Motor neuron (in vitro differentiated cells): ENCODE results near the gene SEPHS1. TPM values are rescaled to one million over a fixed set of nuclear protein-coding genes. Genes with fewer than 3 reads are reported as not detected.
A peak's percentile ranks its signal among the peaks of the same experiment; 100 is the strongest.

ENCODE experiments used
- ATAC-seq, 8 experiments: fragments of 200-7000 bp; cut with Tn5 transposase; replicated peaks in 6 of 8; 2 replicates each; pipeline ENCODE4 v1.8.0; 2021; ENCODE audit warnings: mild to moderate bottlenecking in 8 of 8, moderate library complexity in 8 of 8
- H3K27ac ChIP-seq, 2 donors: fragments of 250-450 bp; sonication (Bioruptor Pico); 2 replicates each; pipeline ENCODE4 v1.9.0; 2021; ENCODE audit warnings: antibody characterized with exemption in 2 of 2, mild to moderate bottlenecking in 2 of 2, moderate library complexity in 1 of 2
- H3K4me1 ChIP-seq, 2 donors: fragments of 250-450 bp; sonication (Bioruptor Pico); replicated peaks in 1 of 2; 2 replicates each; pipeline ENCODE4 v1.6.1; 2021; ENCODE audit warnings: antibody characterized with exemption in 2 of 2, mild to moderate bottlenecking in 2 of 2, moderate library complexity in 1 of 2
- H3K4me3 ChIP-seq, 5 donors: fragments of 250-450 bp; sonication (Bioruptor Pico); 2 replicates each; pipeline ENCODE4 v1.9.0; 2021; ENCODE audit warnings: antibody characterized with exemption in 5 of 5, mild to moderate bottlenecking in 5 of 5, moderate library complexity in 4 of 5
- WGBS, 10 experiments: fragments of 450-650 bp; shearing (Covaris generic); methylation state at CpG; one replicate each; pipeline ENCODE4 v1.0.0; 2022; 5-methylcytosine and 5-hydroxymethylcytosine counted together
- in situ Hi-C, 9 experiments: fragments of 400-800 bp; cut with MboI; loops; one replicate each; pipeline ENCODE4 v1.15.0; 2021; ENCODE audit warnings: low sequenced_read_pairs in 9 of 9, low pct_unique_long_range_greater_than_20kb in 2 of 9; ENCODE audit not compliant: unreplicated experiment in 9 of 9
- total RNA-seq, 8 experiments: library from RNA; unstranded; fragments of 300-600 nt; gene quantifications; 2 replicates each; pipeline versions ENCODE4 v1.2.3 to v1.2.4, GENCODE V29; 2022

Gene SEPHS1
- total RNA-seq, 8 experiments from 2014 or later, result 19.7 to 93.3 (median 42.9) TPM

DNA sequence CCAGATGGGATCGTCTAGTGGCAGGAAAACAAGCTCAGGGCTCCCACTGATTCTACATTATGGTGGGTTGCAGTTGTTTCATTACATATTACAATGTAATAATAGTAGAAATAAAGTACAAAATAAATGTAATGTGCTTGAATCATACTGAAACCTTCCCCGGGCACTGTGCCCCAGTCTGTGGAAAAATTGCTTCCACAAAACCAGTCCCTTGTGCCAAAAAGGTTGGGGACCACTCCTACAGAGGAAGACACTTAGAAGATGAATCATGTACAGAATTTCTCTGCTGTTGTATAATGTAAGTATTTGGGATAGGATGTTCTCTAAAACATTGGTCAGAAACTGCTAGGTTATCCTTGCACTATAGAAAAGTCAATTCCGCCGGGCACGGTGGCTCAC lies 36.9 kb downstream of the SEPHS1 start:
- no peak for ATAC-seq
- H3K4me1 ChIP-seq, result no peaks in the 10 kb centered on the region
- H3K27ac ChIP-seq, result no peak overlapping the region
- in situ Hi-C loops, result loop anchor here in 1 of 9 experiments (25.0 kb wide), 1 partner anchor 149 kb away; the partner anchor contains the start of gene MCM10
- WGBS, 10 experiments, result 0 to 100% (median 83%) methylated on average over 1 to 5 of the region's 5 CpGs; no CpG with 5 or more reads in 4 of the 10 experiments
- H3K4me3 ChIP-seq, result no peak overlapping the region

DNA sequence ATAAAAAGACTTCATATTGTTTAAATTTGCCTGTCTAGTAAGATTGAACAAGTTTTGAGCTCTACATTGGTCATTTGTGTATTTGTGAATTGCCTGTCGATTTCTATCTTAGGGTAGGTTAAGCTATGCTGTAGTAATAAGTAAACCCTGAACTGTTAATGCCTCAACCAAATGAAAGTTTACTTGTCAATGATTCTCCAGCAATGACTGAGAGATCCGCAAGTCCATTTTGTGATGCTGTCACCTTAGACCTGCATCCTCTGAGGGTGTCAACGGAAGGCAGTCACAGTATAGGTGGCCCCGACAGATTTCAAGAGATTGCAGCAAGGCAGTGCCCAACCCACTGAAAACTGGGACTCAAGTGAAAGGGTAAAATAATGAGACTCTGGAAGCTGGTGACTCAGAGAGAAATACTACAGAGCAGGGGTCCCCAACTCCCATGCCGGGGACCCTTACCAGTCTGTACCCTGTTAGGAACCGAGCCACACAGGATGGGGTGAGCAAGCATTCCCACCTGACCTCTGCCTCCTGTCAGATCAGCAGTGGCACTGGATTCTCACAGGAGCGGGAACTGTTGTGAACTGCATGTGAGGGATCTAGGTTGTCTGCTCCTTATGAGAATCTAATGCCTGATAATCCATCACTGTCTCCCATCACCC lies 37.4 kb downstream of the SEPHS1 start:
- in situ Hi-C loops, result loop anchor here in 1 of 9 experiments (25.0 kb wide), 1 partner anchor 148 kb away; the partner anchor contains the start of gene MCM10
- no peak overlapping the region for H3K27ac ChIP-seq
- WGBS, 10 experiments, result 68 to 100% (median 90%) methylated on average over 1 to 6 of the region's 7 CpGs; no CpG with 5 or more reads in 2 of the 10 experiments
- peak in 3 of 8 experiments; percentile 42 to 43 (median 43) for ATAC-seq
- no peak overlapping the region for H3K4me3 ChIP-seq
- H3K4me1 ChIP-seq, result no peaks in the 10 kb centered on the region

DNA sequence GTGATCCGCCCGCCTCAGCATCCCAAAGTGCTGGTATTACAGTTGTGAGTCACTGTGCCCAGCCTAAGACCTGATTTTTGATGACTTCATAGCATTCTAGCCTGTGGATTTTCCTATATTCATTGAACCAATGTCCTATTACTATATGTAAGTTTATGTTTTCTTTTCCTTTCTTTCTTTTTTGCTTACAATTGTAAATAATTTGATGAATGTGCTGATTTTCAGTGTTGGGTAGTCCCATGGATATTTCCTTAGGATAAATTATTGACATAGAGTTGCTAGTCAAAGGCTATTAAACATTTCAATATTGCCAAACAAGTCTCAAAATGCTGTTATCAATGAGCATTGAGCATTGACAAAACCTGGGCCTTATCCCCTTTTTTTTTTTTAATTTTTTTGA lies 38.3 kb downstream of the SEPHS1 start:
- no peak for ATAC-seq
- in situ Hi-C loops, result loop anchor here in 3 of 9 experiments (10.0 to 25.0 kb wide), 2 partner anchors 145 to 147 kb away; partner anchors contain the start of gene MCM10 (in 3 of the 3)
- Histone ChIP-seq H3K4me1 (no peaks in the 10 kb centered on the region), H3K27ac (no peak overlapping the region), H3K4me3 (no peak overlapping the region)
- WGBS, 10 experiments, result 100% methylated on average over 1 to 2 of the region's 2 CpGs; no CpG with 5 or more reads in 6 of the 10 experiments

DNA sequence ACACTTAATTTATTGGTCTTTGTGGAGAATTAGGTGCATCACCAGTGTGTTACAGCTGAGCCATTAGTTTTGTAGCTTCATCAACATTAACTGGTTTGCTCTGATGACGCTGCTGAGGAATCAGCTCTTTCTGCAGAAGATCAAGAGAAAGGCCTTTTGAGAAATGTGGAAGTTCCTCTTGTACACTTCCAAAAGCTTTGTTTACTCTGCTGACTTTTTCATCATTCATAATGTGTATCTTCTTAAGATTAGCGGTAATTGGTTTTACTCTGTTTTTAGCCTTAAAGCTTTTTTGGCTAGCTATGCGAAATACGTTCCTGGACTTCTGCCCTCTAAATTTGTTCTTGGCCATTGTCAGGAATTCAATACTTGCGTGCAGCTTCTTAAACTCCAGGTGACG lies 40.0 kb downstream of the SEPHS1 start:
- 53 to 100% (median 99%) methylated on average over 2 to 6 of the region's 6 CpGs for WGBS, 10 experiments
- Histone ChIP-seq H3K4me3 (no peak overlapping the region), H3K27ac (no peak overlapping the region), H3K4me1 (no peaks in the 10 kb centered on the region)
- in situ Hi-C loops, result loop anchor here in 3 of 9 experiments (10.0 to 25.0 kb wide), 2 partner anchors 143 to 146 kb away; partner anchors contain the start of gene MCM10 (in 3 of the 3)
- no peak for ATAC-seq

DNA sequence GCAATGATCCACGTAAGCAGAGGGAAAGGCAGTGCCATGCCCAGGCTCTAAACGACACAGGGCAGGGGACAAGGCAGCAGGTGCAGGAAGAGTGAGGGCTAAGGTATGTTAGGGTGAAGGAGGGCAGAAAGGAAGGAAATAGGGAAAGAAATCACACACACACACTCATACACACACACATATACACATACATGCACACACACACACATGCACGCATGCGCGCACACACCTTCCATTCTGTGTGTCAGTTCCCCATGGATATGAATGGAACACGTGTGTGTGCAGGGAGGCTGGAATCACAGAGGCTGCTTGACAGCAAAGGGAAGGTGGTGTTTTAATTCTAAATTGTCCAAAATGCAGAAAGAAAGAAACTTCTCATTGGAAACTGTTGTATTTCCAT lies 42.0 kb downstream of the SEPHS1 start:
- in situ Hi-C loops, result loop anchor here in 3 of 9 experiments (10.0 to 25.0 kb wide), 2 partner anchors 141 to 144 kb away; partner anchors contain the start of gene MCM10 (in 3 of the 3)
- Histone ChIP-seq H3K4me1 (peaks cover 6 to 7% of the 10 kb centered on the region in 2 donors), H3K27ac (no peak overlapping the region), H3K4me3 (no peak overlapping the region)
- WGBS, 10 experiments, result 40 to 100% (median 88%) methylated on average over 1 to 5 of the region's 6 CpGs; no CpG with 5 or more reads in 3 of the 10 experiments
- no peak for ATAC-seq

DNA sequence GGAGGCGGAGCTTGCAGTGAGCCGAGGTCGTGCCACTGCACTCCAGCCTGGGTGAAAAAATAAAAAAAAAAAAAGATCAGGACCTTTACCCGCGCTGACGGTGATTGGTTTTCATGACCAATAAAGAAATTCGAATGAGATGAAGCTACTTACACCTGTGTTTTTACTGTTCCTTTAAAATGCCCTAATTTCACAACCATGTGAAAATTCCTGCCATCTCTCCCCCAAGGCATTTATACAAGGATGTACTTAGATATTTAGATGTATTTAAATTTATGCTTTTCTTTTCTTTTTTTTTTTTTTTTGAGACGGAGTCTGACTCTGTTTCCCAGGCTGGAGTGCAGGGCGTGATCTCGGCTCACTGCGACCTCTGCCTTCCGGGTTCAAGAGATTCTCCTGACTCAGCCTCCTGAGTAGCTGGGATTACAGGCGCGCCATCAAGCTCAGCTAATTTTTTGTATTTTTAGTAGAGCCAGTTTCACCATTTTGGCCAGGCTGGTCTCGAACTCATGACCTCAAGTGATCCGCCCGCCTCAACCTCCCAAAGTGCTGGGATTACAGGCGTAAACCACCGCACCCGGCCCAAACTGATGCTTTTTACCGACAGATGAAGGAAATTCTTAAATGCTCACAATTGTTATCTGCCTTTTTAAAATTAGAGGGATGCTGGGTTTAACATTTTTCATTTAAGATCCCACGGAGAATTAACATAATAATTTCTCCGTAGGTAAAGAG lies 45.1 kb downstream of the SEPHS1 start:
- WGBS, 10 experiments, result 66 to 100% (median 89%) methylated on average over 5 to 23 of the region's 23 CpGs
- Histone ChIP-seq H3K27ac (no peak overlapping the region), H3K4me1 (peaks cover 6 to 21% of the 10 kb centered on the region in 2 donors), H3K4me3 (peak overlapping the region in 1 of 5 donors; percentile 48)
- in situ Hi-C loops, result loop anchor here in 3 of 9 experiments (10.0 to 25.0 kb wide), 2 partner anchors 138 to 141 kb away; partner anchors contain the start of gene MCM10 (in 3 of the 3)
- ATAC-seq, result no peak

DNA sequence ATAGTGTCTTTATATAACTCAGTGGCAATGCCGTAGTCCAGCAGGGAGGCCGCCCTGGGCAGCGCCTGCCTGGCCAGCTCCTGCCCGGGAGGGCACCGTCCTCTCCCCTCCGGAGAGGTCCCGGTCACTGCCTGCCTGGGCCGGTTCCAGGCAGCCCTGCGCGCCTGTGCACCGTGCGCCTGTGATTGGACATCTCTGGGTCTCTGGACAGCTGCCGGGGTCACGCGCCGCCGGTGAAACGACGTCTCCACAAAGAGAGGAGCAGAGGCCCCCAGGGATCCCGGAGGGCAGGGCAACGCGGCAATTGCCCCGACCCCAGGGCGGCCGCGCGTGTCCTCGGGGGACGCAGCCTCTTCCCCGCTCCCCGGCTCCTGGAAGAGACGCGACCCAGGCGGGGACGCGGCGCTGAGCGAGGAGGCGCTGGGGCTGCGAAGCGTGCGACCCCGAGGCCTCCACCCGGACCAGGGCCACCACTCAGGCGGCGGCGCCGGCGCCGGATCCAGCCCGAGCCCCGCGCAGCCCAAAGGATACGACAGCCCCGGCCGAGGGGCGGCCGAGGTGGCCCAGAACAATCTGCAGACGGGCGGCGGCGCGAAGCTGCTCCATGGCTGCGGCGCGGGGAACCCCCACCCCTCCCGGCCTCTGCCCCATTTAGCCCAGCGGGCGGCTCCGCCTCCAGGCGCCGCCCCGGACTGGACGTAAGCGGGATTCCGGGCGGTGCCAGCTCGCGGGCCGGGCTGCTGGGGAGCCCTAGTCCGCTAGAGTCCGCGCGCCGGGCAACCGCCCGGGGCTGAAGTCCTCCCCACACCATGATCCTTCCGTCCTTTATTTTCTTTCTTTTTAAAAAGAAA lies 48.4 kb downstream of the SEPHS1 start, which contains the start of gene PHYH:
Gene PHYH (minus strand): TSS at position 628 of the 851 bp plus-strand sequence. CDS start 22 bp downstream, at position 606.
- Histone ChIP-seq H3K4me3 (peak within 1 kb of the TSS; percentile 39 to 60 (median 44)), H3K4me1 (peaks cover 6 to 21% of the 10 kb centered on the region in 2 donors), H3K27ac (peak within 1 kb of the TSS; percentile 86 to 97)
- WGBS, 10 experiments, result 0 to 4% (median 0%) methylated on average over 5 to 19 of the region's 88 CpGs; no CpG with 5 or more reads in 5 of the 10 experiments
- ATAC-seq, result peak; percentile 70 to 87 (median 84)
- in situ Hi-C loops, result loop anchor here in 3 of 9 experiments (10.0 to 25.0 kb wide), 2 partner anchors 135 to 137 kb away; partner anchors contain the start of gene MCM10 (in 3 of the 3)

DNA sequence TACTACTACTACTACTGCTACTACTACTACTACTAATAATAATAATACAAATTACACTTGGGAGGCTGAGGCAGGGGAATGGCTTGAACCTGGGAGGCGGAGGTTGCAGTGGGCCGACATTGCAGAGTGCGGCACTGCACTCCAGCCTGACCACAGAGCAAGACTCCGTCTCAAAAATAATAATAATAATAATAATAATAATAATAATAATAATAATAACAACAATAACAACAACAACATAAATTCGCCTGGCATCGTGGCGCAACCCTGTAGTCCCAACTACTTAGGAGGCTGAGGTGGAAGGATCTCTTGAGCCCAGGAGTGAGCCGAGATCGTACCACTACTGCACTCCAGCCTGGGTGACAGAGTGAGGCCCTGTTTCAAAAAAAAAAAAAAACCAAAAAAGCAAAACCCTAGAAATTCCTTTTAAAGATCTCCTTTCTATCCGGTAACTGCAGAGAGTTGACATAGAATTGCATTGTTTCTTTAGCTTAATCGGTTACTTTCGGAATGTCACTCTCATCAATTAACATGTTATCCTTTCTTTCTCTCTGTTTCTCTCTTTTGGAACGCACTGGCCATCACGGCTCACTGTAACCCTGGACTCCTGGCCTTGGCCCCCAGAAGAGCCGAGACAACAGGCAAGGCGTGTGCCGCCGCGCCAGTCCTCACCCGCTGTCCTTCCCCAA lies 49.2 kb downstream of the SEPHS1 start:
- in situ Hi-C loops, result no loop called here
- 19 to 89% (median 32%) methylated on average over 2 to 13 of the region's 20 CpGs; no CpG with 5 or more reads in 2 of the 10 experiments for WGBS, 10 experiments
- H3K27ac ChIP-seq, result peak overlapping the region; percentile 86 to 97
- H3K4me1 ChIP-seq, result peaks cover 6 to 21% of the 10 kb centered on the region in 2 donors
- peak overlapping the region; percentile 39 to 60 (median 44) for H3K4me3 ChIP-seq
- no peak for ATAC-seq

DNA sequence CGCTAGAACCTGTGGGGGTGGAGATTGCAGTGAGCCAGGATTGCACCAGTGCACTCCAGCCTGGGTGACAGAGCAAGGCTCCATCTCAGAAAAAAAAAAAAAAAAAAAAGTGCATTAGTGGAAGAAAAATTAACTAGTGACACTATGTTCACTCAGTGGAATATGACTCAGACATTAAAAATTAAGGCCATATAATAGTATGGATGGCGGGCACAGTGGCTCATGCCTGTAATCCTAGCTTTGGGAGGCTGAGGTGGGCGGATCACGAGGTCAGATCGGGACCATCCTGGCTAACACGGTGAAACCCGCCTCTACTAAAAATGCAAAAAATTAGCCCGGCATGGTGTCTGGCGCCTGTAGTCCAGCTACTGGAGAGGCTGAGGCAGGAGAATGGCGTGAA lies 51.6 kb downstream of the SEPHS1 start:
- peaks cover 6 to 17% of the 10 kb centered on the region in 2 donors for H3K4me1 ChIP-seq
- no peak overlapping the region for H3K4me3 ChIP-seq
- WGBS, 10 experiments, result 83 to 100% (median 90%) methylated on average over 2 to 10 of the region's 10 CpGs; no CpG with 5 or more reads in 1 of the 10 experiments
- ATAC-seq, result no peak
- H3K27ac ChIP-seq, result no peak overlapping the region
- in situ Hi-C loops, result no loop called here

DNA sequence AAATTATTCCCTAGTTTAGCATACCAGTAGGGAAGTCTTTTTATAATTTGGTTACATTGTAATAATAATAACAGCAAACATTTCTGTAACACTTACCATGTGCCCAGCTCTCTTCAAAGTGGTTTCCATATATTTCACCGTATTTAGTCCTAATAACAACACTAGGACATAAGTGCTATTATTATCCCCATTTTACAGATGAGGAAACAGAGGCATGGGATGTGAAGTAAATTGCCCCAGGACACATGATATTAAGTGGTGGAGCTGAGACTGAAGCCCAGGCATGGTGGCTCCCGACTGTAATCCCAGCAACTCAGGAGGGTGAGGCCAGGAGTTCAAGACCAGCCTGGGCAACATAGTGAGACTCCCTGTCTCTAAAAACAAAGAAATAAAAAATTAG lies 53.3 kb downstream of the SEPHS1 start:
- Histone ChIP-seq H3K27ac (no peak overlapping the region), H3K4me3 (no peak overlapping the region), H3K4me1 (peaks cover 4 to 7% of the 10 kb centered on the region in 2 donors)
- 40 to 100% (median 100%) methylated on average over 1 to 2 of the region's 2 CpGs for WGBS, 10 experiments
- in situ Hi-C loops, result no loop called here
- no peak for ATAC-seq

DNA sequence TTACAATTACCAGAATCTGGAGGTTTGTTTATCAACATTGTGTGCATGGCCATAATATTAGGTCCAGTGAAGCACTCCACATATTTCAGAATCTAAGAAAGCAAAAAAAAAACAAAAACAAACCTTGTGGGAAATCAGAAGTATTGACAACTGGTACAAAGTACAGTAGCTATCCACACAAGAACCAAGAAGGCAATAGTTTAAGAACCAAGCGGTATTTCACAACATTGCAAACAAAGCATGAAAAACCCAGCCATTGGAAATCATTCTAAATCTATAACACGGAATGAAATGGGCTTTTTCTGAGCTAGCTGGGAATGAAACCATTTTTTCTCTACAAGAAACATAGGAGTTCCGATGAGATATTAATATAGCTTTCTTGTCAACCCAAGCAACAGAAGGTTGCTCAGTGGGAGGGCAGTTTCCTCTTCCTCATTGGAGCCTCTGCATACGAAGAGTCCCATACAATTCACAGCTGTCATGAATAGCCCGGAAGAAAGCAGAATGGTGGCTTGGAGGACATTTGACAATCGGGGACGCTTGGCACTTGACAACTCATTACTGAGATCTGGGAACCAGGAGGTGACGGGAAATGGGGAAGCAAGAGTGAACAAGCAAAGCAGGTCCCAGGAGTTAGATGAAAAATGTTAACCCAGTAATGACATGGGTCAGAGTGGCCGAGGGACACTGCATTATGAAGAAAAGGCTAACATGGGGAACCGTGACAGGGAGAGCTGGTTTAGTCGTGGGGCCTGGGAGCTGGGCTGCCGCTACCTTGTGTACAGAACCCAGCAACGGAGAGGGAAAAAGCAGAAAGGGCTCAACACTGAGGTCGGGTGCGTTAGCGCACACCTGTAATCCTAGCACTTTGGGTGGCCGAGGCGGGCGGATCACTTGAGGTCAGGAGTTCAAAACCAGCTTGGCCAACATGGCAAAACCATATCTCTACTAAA lies 56.0 kb downstream of the SEPHS1 start:
- no peak overlapping the region for H3K27ac ChIP-seq
- no peak overlapping the region for H3K4me3 ChIP-seq
- ATAC-seq, result no peak
- peaks cover 0 to 4% of the 10 kb centered on the region in 2 donors for H3K4me1 ChIP-seq
- WGBS, 10 experiments, result 49 to 94% (median 85%) methylated on average over 3 to 13 of the region's 19 CpGs
- in situ Hi-C loops, result no loop called here
